Astrocyte (in vitro differentiated cells and primary cell): ENCODE results near the gene BACH2. TPM values are rescaled to one million over a fixed set of nuclear protein-coding genes. Genes with fewer than 3 reads are reported as not detected.

Experiments used
- DNase-seq: peaks from one replicate; pipeline ENCODE4 v3.0.0-alpha.2; 2010; ENCODE audit warnings: low read depth
- FAIRE-seq: peaks from 2 replicates; lab custom pipeline; 2011; peaks lifted over from hg19 to GRCh38; lab: Jason Lieb, UNC
- H2AFZ ChIP-seq: 2 replicates; pipeline ENCODE4 v1.6.0; 2012; ENCODE audit warnings: low read depth, low read length, inconsistent platforms
- H3K27ac ChIP-seq: 2 replicates; pipeline ENCODE4 v1.5.1; 2011; ENCODE audit warnings: low read depth, low read length, inconsistent platforms
- H3K27me3 ChIP-seq: 2 replicates; pipeline ENCODE4 v1.6.0; 2011; ENCODE audit warnings: low read length, inconsistent platforms; ENCODE audit not compliant: insufficient read depth
- H3K36me3 ChIP-seq: 2 replicates; pipeline ENCODE4 v1.5.1; 2011; ENCODE audit warnings: low read length, inconsistent platforms; ENCODE audit not compliant: insufficient read depth
- H3K4me1 ChIP-seq: 2 replicates; pipeline ENCODE4 v1.5.1; 2011; ENCODE audit warnings: low read length, inconsistent platforms; ENCODE audit not compliant: insufficient read depth
- H3K4me2 ChIP-seq: 2 replicates; pipeline ENCODE4 v1.6.0; 2012; ENCODE audit warnings: low read length, inconsistent platforms
- H3K4me3 ChIP-seq: 2 replicates; pipeline ENCODE4 v1.5.1; 2011; ENCODE audit warnings: low read depth, mild to moderate bottlenecking, low read length, inconsistent platforms; ENCODE audit not compliant: insufficient read depth
- H3K79me2 ChIP-seq: 2 replicates; pipeline ENCODE4 v1.6.0; 2012; ENCODE audit warnings: mild to moderate bottlenecking, low read length, inconsistent platforms; ENCODE audit not compliant: insufficient read depth
- H3K9ac ChIP-seq: 2 replicates; pipeline ENCODE4 v1.6.0; 2012; ENCODE audit warnings: mild to moderate bottlenecking, low read length, inconsistent platforms
- H3K9me3 ChIP-seq: 2 replicates; pipeline ENCODE4 v1.5.1; 2012; ENCODE audit warnings: low read depth, mild to moderate bottlenecking, low read length, inconsistent platforms; ENCODE audit not compliant: insufficient read depth
- H4K20me1 ChIP-seq: 2 replicates; pipeline ENCODE4 v1.6.0; 2012; ENCODE audit warnings: low read length, inconsistent platforms; ENCODE audit not compliant: insufficient read depth
- H3K27ac Mint-ChIP-seq: one replicate; pipeline ENCODE4 v1.8.0; 2021; ENCODE audit warnings: mild to moderate bottlenecking, mixed read lengths; ENCODE audit not compliant: unreplicated experiment
- H3K27me3 Mint-ChIP-seq: one replicate; pipeline ENCODE4 v1.8.0; 2021; ENCODE audit warnings: low read depth, mixed read lengths; ENCODE audit not compliant: unreplicated experiment
- H3K36me3 Mint-ChIP-seq: one replicate; pipeline ENCODE4 v1.8.0; 2021; ENCODE audit warnings: low read depth, mixed read lengths; ENCODE audit not compliant: unreplicated experiment
- H3K4me1 Mint-ChIP-seq: one replicate; pipeline ENCODE4 v1.8.0; 2021; ENCODE audit warnings: low read depth, mixed read lengths; ENCODE audit not compliant: unreplicated experiment
- H3K4me3 Mint-ChIP-seq: one replicate; pipeline ENCODE4 v1.8.0; 2021; ENCODE audit warnings: mild to moderate bottlenecking, moderate library complexity, mixed read lengths; ENCODE audit not compliant: unreplicated experiment
- H3K9me3 Mint-ChIP-seq: one replicate; pipeline ENCODE4 v1.8.0; 2021; ENCODE audit warnings: mild to moderate bottlenecking, mixed read lengths; ENCODE audit not compliant: unreplicated experiment
- CTCF ChIP-seq: IDR thresholded peaks from 2 replicates; pipeline ENCODE4 v1.5.1; 2011; ENCODE audit warnings: low read depth, mild to moderate bottlenecking, inconsistent platforms, low read length, moderate library complexity; ENCODE audit not compliant: insufficient read depth
- EZH2 ChIP-seq: IDR thresholded peaks from 2 replicates; pipeline ENCODE4 v1.6.1; 2012; ENCODE audit warnings: mild to moderate bottlenecking, low read length, inconsistent platforms; ENCODE audit not compliant: insufficient read depth
- total RNA-seq: library from RNA; stranded (reverse); gene quantifications from 2 replicates; pipeline ENCODE4 v1.2.1, GENCODE V29; 2021

Gene BACH2
- total RNA-seq, 1 donor from 2014 or later: 17.5 TPM

- Histone ChIP-seq H3K27ac (no peak overlapping the region), H3K27me3 (peaks cover 36% of the 10 kb centered on the region), H4K20me1 (no peaks in the 10 kb centered on the region), H3K36me3 (no peaks in the 10 kb centered on the region), H3K79me2 (no peaks in the 10 kb centered on the region), H3K4me3 (no peak overlapping the region), H3K9ac (no peak overlapping the region), H3K9me3 (no peaks in the 10 kb centered on the region), H3K4me1 (no peaks in the 10 kb centered on the region), H2AFZ (no peak overlapping the region), H3K4me2 (no peak overlapping the region)
- Mint-ChIP-seq H3K9me3 (no peaks in the 10 kb centered on the region), H3K4me1 (peaks cover 6% of the 10 kb centered on the region), H3K4me3 (no peak overlapping the region), H3K27ac (no peak overlapping the region), H3K36me3 (no peaks in the 10 kb centered on the region), H3K27me3 (peaks cover 7% of the 10 kb centered on the region)
- TF ChIP-seq CTCF: no peak
- no peak for TF ChIP-seq EZH2
- no peak for DNase-seq
- no peak for FAIRE-seq
Measured at GRCh38 chr6:90302320-90302719, 5.7 kb upstream of the BACH2 start.

- Mint-ChIP-seq H3K4me3 (no peak overlapping the region), H3K36me3 (no peaks in the 10 kb centered on the region), H3K27me3 (peaks cover 7% of the 10 kb centered on the region), H3K9me3 (no peaks in the 10 kb centered on the region), H3K4me1 (peaks cover 6% of the 10 kb centered on the region), H3K27ac (no peak overlapping the region)
- Histone ChIP-seq H3K79me2 (no peaks in the 10 kb centered on the region), H3K4me3 (no peak overlapping the region), H3K36me3 (no peaks in the 10 kb centered on the region), H4K20me1 (no peaks in the 10 kb centered on the region), H3K4me1 (no peaks in the 10 kb centered on the region), H3K4me2 (no peak overlapping the region), H3K9me3 (no peaks in the 10 kb centered on the region), H3K27ac (no peak overlapping the region), H3K27me3 (peaks cover 36% of the 10 kb centered on the region), H3K9ac (no peak overlapping the region), H2AFZ (no peak overlapping the region)
- DNase-seq (no peak), FAIRE-seq (no peak)
- TF ChIP-seq EZH2 (no peak), CTCF (no peak)
Measured at GRCh38 chr6:90301816-90302215, 5.2 kb upstream of the BACH2 start.

- Histone ChIP-seq H3K27me3 (peaks cover 26% of the 10 kb centered on the region), H3K27ac (no peak overlapping the region), H3K79me2 (peaks cover 3% of the 10 kb centered on the region), H3K4me3 (no peak overlapping the region), H4K20me1 (no peaks in the 10 kb centered on the region), H2AFZ (no peak overlapping the region), H3K9ac (no peak overlapping the region), H3K4me2 (no peak overlapping the region), H3K4me1 (peaks cover 14% of the 10 kb centered on the region), H3K9me3 (no peaks in the 10 kb centered on the region), H3K36me3 (no peaks in the 10 kb centered on the region)
- FAIRE-seq: no peak
- TF ChIP-seq CTCF (no peak), EZH2 (no peak)
- Mint-ChIP-seq H3K9me3 (no peaks in the 10 kb centered on the region), H3K27me3 (peaks cover 3% of the 10 kb centered on the region), H3K27ac (no peak overlapping the region), H3K36me3 (no peaks in the 10 kb centered on the region), H3K4me1 (peaks cover 17% of the 10 kb centered on the region), H3K4me3 (no peak overlapping the region)
- DNase-seq: no peak
Measured at GRCh38 chr6:90298459-90299053, 1.9 kb upstream of the BACH2 start.
